MM.1S (cell line): Measurements from ENCODE around the gene SKOR1.

Source experiments
- DNase-seq: peaks from one replicate; pipeline ENCODE4 v3.0.0-alpha.2; 2015
- H2AFZ ChIP-seq: fragments of 300-600 bp; sonication (generic); 2 replicates; pipeline ENCODE4 v1.6.0; 2016; ENCODE audit warnings: antibody characterized with exemption, low read length
- H3F3A ChIP-seq: fragments of 300-600 bp; sonication (generic); 2 replicates; pipeline ENCODE4 v1.6.1; 2016; ENCODE audit warnings: mild to moderate bottlenecking, antibody characterized with exemption, low read length, moderate library complexity, mixed read lengths; ENCODE audit not compliant: insufficient read depth
- H3K27ac ChIP-seq: fragments of 300-600 bp; sonication (generic); 2 replicates; pipeline ENCODE4 v1.5.1; 2016; ENCODE audit warnings: mild to moderate bottlenecking, low read length
- H3K27me3 ChIP-seq: fragments of 300-600 bp; sonication (generic); replicated peaks from 2 replicates; pipeline ENCODE4 v1.6.0; 2016; ENCODE audit warnings: low read length; ENCODE audit not compliant: insufficient read depth
- H3K36me3 ChIP-seq: fragments of 300-600 bp; sonication (generic); replicated peaks from 2 replicates; pipeline ENCODE4 v1.6.1; 2016; ENCODE audit warnings: mild to moderate bottlenecking, low read length, mixed read lengths; ENCODE audit not compliant: insufficient read depth
- H3K4me1 ChIP-seq: fragments of 300-600 bp; sonication (generic); 2 replicates; pipeline ENCODE4 v1.6.1; 2016; ENCODE audit warnings: low read length, mixed read lengths
- H3K4me2 ChIP-seq: fragments of 300-600 bp; sonication (generic); 2 replicates; pipeline ENCODE4 v1.6.0; 2016; ENCODE audit warnings: low read depth, low read length
- H3K4me3 ChIP-seq: fragments of 300-600 bp; sonication (generic); 2 replicates; pipeline ENCODE4 v1.5.1; 2016; ENCODE audit warnings: low read length, mixed read lengths
- H3K79me2 ChIP-seq: fragments of 300-600 bp; sonication (generic); 2 replicates; pipeline ENCODE4 v1.6.1; 2016; ENCODE audit warnings: mixed run types, low read length, mixed read lengths
- H3K9ac ChIP-seq: fragments of 300-600 bp; sonication (generic); 2 replicates; pipeline ENCODE4 v1.6.1; 2016; ENCODE audit warnings: low read length, mixed read lengths
- H3K9me2 ChIP-seq: fragments of 300-600 bp; sonication (generic); replicated peaks from 2 replicates; pipeline ENCODE4 v1.6.1; 2016; ENCODE audit warnings: mild to moderate bottlenecking, low read length, mixed read lengths; ENCODE audit not compliant: insufficient read depth
- H3K9me3 ChIP-seq: fragments of 300-600 bp; sonication (generic); replicated peaks from 2 replicates; pipeline ENCODE4 v1.6.1; 2016; ENCODE audit warnings: mild to moderate bottlenecking, low read length, mixed read lengths; ENCODE audit not compliant: insufficient read depth
- H4K20me1 ChIP-seq: fragments of 300-600 bp; sonication (generic); 2 replicates; pipeline ENCODE4 v1.6.1; 2016; ENCODE audit warnings: mild to moderate bottlenecking, low read length, moderate library complexity, mixed read lengths; ENCODE audit not compliant: insufficient read depth
- EZH2 ChIP-seq: fragments of 300-600 bp; sonication (generic); optimal IDR thresholded peaks from 2 replicates; pipeline ENCODE3; 2017; ENCODE audit warnings: low read depth, mild to moderate bottlenecking, antibody characterized with exemption, low read length, mixed read lengths
- EZH2phosphoT487 ChIP-seq: fragments of 300-600 bp; sonication (generic); IDR thresholded peaks from 2 replicates; pipeline ENCODE4 v1.6.1; 2018; ENCODE audit warnings: antibody characterized with exemption, low read length
- TF ChIP-seq, protein P1 (sequence below): fragments of 300-600 bp; sonication (generic); IDR thresholded peaks from 2 replicates; pipeline ENCODE4 v1.5.1; 2016; ENCODE audit warnings: antibody characterized with exemption, low read length, mixed read lengths

Gene SKOR1

GRCh38 chr15:67815036-67815592 is 10.2 kb upstream of the SKOR1 start:
- no peak overlapping the region for H3K4me3 ChIP-seq
- no peaks in the 10 kb centered on the region for H3K79me2 ChIP-seq
- no peak overlapping the region for H3K4me2 ChIP-seq
- H3F3A ChIP-seq, result no peaks in the 10 kb centered on the region
- H3K9ac ChIP-seq, result no peak overlapping the region
- H3K9me2 ChIP-seq, result no peaks in the 10 kb centered on the region
- no peak for DNase-seq
- H3K9me3 ChIP-seq, result no peaks in the 10 kb centered on the region
- no peak overlapping the region for H2AFZ ChIP-seq
- H3K27me3 ChIP-seq, result no peaks in the 10 kb centered on the region
- no peak for TF ChIP-seq EZH2
- TF ChIP-seq, protein P1, sequence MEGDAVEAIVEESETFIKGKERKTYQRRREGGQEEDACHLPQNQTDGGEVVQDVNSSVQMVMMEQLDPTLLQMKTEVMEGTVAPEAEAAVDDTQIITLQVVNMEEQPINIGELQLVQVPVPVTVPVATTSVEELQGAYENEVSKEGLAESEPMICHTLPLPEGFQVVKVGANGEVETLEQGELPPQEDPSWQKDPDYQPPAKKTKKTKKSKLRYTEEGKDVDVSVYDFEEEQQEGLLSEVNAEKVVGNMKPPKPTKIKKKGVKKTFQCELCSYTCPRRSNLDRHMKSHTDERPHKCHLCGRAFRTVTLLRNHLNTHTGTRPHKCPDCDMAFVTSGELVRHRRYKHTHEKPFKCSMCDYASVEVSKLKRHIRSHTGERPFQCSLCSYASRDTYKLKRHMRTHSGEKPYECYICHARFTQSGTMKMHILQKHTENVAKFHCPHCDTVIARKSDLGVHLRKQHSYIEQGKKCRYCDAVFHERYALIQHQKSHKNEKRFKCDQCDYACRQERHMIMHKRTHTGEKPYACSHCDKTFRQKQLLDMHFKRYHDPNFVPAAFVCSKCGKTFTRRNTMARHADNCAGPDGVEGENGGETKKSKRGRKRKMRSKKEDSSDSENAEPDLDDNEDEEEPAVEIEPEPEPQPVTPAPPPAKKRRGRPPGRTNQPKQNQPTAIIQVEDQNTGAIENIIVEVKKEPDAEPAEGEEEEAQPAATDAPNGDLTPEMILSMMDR, result no peak
- no peak for TF ChIP-seq EZH2phosphoT487
- no peaks in the 10 kb centered on the region for H4K20me1 ChIP-seq
- no peaks in the 10 kb centered on the region for H3K36me3 ChIP-seq
- no peak overlapping the region for H3K27ac ChIP-seq
- no peaks in the 10 kb centered on the region for H3K4me1 ChIP-seq

GRCh38 chr15:67816668-67817067 is 8.6 kb upstream of the SKOR1 start:
- Histone ChIP-seq H2AFZ (no peak overlapping the region), H3F3A (no peaks in the 10 kb centered on the region), H3K9me3 (no peaks in the 10 kb centered on the region), H3K27me3 (peaks cover 8% of the 10 kb centered on the region), H4K20me1 (no peaks in the 10 kb centered on the region), H3K9ac (no peak overlapping the region), H3K4me3 (no peak overlapping the region), H3K36me3 (no peaks in the 10 kb centered on the region), H3K9me2 (no peaks in the 10 kb centered on the region), H3K79me2 (no peaks in the 10 kb centered on the region), H3K4me2 (no peak overlapping the region), H3K4me1 (no peaks in the 10 kb centered on the region), H3K27ac (no peak overlapping the region)
- DNase-seq, result no peak
- no peak for TF ChIP-seq EZH2phosphoT487
- TF ChIP-seq, protein P1, result no peak
- no peak for TF ChIP-seq EZH2

DNA sequence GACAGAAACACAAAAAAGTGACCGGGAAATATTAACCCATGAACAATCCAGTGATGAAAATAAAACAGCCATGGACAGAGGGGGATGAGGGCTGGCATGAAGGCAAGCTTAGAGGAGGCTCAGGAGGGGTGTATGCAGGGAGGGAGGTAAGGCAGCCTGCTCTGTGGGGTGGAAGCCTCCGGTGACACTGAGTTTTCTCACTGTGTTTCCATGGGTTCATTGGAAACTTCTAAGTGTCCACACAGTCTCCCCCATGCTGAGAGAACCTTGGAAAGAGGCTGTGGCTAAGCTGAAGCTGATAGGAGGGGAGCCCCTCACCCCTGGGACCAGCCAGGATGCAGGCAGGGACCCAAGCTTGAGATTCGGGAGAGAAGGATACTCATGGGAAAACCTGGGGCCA is 6.8 kb upstream of the SKOR1 start:
- Histone ChIP-seq H4K20me1 (no peaks in the 10 kb centered on the region), H3K4me2 (no peak overlapping the region), H3K9me3 (no peaks in the 10 kb centered on the region), H3K27me3 (peaks cover 22% of the 10 kb centered on the region), H3K79me2 (no peaks in the 10 kb centered on the region), H3K36me3 (no peaks in the 10 kb centered on the region), H2AFZ (no peak overlapping the region), H3K4me1 (no peaks in the 10 kb centered on the region), H3K9me2 (no peaks in the 10 kb centered on the region), H3F3A (no peaks in the 10 kb centered on the region), H3K27ac (no peak overlapping the region), H3K4me3 (no peak overlapping the region), H3K9ac (no peak overlapping the region)
- DNase-seq, result no peak
- TF ChIP-seq EZH2 (no peak), EZH2phosphoT487 (no peak)
- TF ChIP-seq, protein P1, result no peak
